Hepatic stellate cell (primary cell): ENCODE results near the gene FAM120AOS.
"Not testable (repeated sequence)": the region's sequence is repeated elsewhere in the genome, so short reads cannot be mapped to it uniquely, and the experiment has no call there.

ENCODE experiments used
- DNase-seq: peaks from one replicate; pipeline ENCODE4 v3.0.0; 2011; ENCODE audit warnings: low spot score

Gene FAM120AOS

DNA sequence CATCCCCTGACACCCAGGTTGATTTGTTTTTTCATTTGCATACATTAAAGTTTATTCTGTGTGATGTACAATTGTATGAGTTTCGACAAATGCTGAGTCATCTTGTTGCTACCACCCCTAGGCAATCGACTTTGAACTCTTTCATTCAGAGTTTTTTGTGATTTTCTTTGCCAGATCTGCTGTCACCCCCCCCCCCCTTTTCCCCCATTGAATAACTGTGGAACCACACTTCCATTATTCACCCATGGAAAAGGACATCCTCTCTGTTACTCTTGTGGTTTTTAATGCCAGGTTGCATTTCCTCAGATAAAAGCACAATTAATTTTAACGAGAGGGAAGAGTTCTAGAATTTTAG is 13.7 kb upstream of the FAM120AOS start:
- DNase-seq = no peak

GRCh38 chr9:93466416-93467061 is 13.2 kb upstream of the FAM120AOS start:
- no peak for DNase-seq

- no peak for DNase-seq
Measured at GRCh38 chr9:93465855-93466254, 12.5 kb upstream of the FAM120AOS start.

DNA sequence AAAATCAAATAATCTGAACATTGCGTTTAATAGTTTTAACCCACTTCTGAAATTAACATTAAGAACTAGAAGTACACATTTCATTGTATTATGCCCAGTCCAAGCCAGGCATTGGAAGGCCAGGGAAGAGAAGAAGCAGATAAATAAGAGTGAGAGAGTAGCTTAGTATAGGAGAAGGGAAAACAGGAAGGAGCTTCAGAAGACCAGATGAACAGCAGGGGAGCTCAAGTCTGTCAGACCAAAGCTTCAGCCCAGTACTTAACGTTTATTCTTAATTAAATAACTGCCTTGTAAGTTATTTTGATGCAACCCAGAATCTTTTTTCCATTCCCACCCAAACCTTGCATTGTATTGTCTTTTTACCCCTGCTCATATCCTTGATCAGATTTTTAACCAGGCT is 11.5 kb upstream of the FAM120AOS start:
- DNase-seq = no peak

GRCh38 chr9:93464395-93464794 is 11.0 kb upstream of the FAM120AOS start:
- DNase-seq = no peak

DNA sequence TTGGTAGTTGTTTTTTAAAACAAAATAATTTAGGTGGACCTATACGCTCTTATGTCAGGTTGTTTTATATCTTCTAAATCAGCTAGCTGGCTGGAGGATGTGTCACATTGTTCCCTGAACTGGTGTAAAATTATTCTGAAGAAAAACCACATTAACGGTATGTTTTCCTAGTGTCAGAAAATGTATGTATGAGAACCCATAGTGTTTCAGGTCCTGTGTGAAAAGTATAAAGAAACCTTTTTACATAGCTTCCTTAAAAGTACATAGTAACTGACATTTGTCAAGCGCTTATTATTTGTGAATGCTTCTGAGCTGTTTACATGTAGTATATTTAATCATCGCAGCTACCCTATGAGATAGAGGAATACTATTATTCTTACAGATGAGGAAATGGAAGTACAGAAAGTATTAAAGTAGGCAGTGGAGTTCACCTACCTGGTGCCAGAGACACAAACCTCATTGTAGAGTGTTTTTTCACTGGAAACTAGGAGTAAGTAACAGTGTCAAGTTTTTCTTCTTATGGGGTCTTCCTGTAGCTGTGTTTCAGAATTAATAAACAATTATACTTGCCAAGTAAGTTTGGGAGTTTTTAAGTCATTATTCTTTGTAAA is 10.4 kb upstream of the FAM120AOS start:
- no peak for DNase-seq

- DNase-seq = no peak
Measured at GRCh38 chr9:93461821-93462220, 8.4 kb upstream of the FAM120AOS start.

- DNase-seq = no peak
Measured at GRCh38 chr9:93461414-93461743, 8.0 kb upstream of the FAM120AOS start.

- no peak for DNase-seq
Measured at GRCh38 chr9:93460689-93461413, 7.5 kb upstream of the FAM120AOS start.

GRCh38 chr9:93459432-93459847 is 6.1 kb upstream of the FAM120AOS start:
- DNase-seq = no peak

GRCh38 chr9:93458712-93459111 is 5.3 kb upstream of the FAM120AOS start:
- no peak for DNase-seq

DNA sequence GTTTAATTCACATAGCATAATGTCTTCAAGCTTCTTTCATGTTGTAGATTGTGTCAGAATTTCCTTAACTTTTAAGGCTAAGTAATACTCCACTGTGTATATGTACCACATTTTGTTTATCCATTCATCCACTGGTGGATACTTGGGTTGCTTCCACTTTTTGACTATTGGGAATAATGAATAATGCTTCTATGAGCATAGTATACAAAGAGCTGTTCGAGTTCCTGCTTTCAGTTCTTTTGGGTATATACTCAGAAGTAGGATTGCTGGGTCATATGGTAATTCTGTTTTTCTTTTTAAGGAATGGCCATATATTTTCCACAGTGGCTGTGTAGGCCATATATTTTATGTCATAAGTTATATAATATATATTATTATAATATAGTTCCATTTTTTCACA is 3.6 kb upstream of the FAM120AOS start:
- no peak for DNase-seq

GRCh38 chr9:93456504-93456903 is 3.1 kb upstream of the FAM120AOS start:
- DNase-seq = no peak

- DNase-seq = no peak
Measured at GRCh38 chr9:93456022-93456421, 2.6 kb upstream of the FAM120AOS start.

- DNase-seq = peak; percentile 11
Measured at GRCh38 chr9:93452710-93453046, 703 bp downstream of the FAM120AOS start.

DNA sequence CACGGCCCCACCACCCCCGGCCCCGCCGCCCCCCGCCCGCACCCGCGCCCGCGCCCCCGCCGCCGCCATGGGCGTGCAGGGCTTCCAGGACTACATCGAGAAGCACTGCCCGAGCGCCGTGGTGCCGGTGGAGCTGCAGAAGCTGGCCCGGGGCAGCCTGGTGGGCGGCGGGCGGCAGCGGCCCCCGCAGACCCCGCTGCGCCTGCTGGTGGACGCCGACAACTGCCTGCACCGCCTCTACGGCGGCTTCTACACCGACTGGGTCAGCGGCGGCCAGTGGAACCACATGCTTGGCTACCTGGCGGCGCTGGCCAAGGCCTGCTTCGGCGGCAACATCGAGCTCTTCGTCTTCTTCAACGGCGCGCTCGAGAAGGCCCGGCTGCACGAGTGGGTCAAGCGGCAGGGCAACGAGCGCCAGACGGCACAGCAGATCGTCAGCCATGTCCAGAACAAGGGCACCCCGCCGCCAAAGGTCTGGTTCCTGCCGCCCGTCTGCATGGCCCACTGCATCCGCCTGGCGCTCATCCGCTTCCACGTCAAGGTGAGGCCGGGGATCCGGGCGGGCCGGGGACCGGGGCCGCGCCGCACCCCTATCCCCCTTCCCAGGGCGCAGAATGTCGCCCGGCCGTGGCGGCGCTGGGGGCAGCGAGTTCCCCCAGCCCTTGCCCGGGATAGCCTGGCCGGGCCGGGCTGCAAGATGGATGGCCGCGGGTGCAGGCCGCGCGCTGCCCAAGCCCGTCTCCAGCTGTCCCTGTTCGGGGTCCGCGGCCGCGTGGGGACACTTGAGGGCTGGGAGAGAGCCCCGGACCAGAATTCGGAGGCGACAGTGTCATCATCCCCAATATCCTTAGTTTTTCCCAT is 1.3 kb downstream of the FAM120AOS start:
- DNase-seq = peak; percentile 24

DNA sequence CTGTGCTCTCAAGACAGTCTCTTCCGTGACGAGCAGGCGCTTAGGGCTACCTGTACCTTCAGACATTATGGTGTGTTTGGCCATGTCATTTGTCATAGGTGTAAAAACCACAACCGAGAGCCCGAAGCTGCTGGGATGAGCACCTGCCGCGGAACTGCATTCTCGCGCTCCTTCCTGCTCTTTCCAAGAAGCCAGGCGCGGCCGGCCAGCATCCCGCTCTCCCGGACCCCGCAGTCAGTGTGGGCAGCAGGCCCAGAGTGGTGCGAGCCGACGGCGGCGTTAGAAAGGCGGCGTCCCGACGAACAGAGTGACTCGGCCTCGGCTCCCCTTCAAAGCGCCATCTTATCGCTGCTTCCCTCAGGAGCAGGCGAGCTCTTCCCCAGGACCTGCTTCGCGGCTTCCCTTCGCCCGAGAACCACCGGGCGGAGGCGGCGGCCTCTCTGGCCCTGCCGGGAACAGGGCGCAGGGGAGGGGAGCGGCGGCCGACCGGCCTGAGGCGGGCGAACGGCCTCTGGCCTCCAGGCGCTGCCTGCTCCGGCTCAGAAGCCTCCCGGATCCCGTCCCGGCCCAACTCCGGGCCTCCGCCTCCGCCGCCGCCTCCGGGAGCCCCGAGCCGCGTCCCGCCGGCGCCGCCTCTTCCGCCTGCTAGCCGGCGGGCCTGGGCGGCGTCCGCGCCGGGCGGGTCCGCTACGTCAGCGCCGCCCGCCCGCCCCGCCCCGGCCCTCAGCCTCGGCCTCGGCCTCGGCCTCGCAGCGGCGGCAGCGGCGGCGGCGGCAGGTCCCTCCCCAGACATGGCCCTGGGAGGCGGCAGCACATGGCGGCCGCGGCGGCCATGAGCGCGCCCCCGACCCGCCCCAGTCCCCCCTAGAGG is 2.2 kb downstream of the FAM120AOS start, which contains the start of gene FAM120A:
FAM120A (plus strand) TSS at position 741 of the 871 bp plus-strand sequence. CDS start 231 bp downstream, outside the sequence.
- DNase-seq = peak; percentile 75

DNA sequence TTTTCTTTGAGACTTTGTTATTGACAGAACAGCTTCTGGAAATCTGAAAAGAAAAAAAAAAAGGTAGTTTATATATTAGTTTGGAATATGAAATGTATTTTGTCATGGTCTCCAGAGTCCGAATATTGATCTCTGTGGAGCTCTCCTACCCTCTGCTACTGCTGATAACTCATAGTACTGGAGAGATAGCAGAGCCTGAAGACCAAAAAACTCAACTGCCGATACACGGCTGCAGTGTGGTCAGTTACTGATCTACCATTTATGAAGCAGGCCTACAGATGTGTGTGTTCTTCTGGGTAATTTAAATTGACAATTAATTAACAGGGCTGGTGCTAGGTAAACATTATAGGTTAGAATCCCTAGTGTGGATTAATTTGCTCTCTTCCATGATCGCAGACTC is 5.7 kb downstream of the FAM120AOS start:
- no peak for DNase-seq

- no peak for DNase-seq
Measured at GRCh38 chr9:93446073-93446472, 7.3 kb downstream of the FAM120AOS start.

GRCh38 chr9:93440896-93441580 is 12.3 kb downstream of the FAM120AOS start:
- no peak for DNase-seq

DNA sequence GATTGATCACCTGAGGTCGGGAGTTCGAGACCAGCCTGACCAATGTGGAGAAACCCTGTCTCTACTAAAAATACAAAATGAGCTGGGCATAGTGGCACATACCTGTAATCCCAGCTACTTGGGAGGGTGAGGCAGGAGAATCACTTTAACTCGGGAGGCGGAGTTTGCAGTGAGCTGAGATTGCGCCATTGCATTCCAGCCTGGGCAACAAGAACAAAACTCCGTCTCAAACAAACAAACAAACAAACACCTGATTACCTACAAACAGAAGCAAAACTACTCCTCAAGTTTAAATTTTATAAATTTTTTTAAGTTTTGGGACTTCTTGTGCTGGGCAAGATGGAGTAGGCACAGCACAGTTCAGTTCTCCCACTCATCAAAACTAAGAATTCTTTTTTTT is 14.1 kb downstream of the FAM120AOS start:
- DNase-seq = not testable (repeated sequence)
